GM18517 (cell line): ENCODE data around the gene PPP1R9A.
A peak's percentile ranks its signal among the peaks of the same experiment; 100 is the strongest.

ENCODE experiments used
- ATAC-seq: cut with Tn5 transposase; IDR thresholded peaks from one replicate; pipeline ENCODE4 v1.9.1; 2021; ENCODE audit warnings: mild to moderate bottlenecking, moderate library complexity; ENCODE audit not compliant: unreplicated experiment

PPP1R9A gene

DNA sequence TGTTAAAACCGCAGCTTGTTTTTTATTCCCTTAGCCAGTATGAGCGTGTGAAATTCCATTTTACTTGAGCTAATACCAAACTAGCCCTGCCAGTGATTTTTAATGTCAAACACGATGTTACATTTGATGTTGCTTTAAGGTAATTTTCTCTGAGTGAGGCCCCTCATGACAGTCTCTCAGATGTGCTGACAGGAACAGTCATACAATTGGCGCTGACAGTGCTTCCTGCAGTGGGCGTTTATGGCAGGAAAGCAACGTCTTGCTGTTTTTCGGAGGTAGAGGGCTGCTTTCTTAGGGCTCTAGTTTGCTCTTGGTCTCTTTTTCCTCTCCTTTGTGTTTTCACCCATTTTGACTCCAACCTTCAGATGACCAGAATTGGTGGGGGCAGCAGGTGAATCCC lies 397.6 kb downstream of the PPP1R9A start:
- no peak for ATAC-seq

DNA sequence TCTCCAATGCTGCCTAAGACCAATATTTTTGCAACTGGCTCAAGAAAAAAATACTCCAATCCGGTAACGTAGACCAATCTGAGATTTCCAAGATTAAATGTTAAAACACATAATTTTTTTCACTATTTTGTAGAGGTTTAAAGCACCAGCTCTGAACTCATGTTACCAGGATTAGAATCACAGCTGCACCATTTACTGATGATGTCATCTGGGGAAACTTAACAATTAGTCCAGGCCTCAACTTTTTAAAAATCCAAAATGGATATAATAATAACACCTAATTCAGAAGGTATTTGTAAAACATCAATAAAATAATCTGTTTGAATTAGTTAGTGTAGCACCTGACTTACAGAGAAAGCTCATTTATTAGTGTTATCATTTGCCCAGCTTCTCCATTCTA lies 402.6 kb downstream of the PPP1R9A start:
- ATAC-seq: no peak

DNA sequence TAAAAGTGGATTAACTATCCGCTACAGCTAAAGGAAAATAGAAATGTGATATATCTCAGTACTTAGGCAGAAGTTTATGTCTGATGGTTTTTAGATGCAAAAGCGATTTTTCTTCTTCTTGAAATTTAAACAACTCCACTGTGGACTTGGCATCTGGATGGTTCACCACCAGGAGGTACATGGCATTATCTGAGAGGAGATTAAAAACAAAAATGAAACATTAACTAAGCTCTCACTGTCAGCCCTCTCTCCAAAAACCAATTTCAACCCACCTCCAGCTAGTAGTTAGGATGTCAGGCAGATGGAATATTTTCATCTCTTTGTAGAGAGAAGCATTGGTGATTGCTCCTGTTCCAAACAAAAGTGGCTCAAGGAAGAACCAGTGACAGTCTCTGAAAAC lies 404.0 kb downstream of the PPP1R9A start:
- ATAC-seq: no peak

DNA sequence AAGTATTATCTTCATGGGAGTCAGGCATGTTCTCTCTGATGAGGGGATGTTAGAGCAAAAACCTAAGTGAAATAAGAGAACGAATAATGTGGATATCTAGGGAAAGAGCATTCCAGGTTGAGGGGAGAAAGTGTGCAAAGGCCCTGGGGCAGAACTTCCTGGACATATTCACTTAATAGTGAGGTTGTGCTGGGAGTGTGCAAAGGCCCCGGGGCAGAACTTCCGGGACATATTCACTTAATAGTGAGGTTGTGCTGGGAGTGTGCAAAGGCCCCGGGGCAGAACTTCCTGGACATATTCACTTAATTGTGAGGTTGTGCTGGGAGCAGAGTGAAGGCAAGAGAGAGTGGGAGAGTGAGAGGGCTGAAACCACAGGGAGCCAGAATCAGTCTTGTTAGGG lies 405.2 kb downstream of the PPP1R9A start:
- no peak for ATAC-seq

DNA sequence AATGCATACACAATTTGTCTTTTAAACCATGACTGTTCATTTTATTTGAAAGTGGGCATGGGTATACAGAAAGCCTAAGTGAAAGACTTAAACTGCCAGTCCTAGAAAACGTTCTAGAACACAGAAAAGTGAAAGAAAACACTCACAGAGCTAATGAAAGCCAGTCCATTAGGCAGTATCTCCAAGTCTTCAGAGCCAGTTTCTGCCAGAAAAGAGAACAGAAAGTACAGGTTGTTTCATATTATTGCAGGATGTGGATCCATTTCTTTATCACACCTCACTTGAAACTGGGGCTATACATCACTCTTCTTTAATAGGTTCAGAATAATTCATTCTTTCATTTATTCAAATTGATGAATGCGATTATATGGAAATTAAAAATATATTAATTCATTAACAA lies 409.2 kb downstream of the PPP1R9A start:
- ATAC-seq: peak; percentile 94

DNA sequence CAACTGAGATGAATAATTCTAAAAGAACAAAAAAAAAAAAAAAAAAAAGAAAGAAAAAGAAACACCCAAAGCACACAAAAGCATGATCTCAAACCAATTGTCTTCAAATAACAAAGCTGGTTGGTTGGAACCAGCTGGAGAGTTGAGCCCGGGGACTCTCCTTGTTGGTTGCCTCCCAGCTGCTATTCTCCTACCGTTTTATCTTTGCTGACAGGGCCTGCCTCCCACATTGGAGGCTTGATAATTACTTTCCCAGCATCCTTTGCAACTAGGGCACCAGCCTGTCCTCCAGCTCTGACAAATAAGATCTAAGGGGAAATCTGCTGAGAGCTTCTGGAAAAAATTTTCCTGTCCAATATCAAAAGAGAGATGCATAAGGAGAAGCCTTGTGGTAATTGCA lies 410.2 kb downstream of the PPP1R9A start:
- no peak for ATAC-seq

DNA sequence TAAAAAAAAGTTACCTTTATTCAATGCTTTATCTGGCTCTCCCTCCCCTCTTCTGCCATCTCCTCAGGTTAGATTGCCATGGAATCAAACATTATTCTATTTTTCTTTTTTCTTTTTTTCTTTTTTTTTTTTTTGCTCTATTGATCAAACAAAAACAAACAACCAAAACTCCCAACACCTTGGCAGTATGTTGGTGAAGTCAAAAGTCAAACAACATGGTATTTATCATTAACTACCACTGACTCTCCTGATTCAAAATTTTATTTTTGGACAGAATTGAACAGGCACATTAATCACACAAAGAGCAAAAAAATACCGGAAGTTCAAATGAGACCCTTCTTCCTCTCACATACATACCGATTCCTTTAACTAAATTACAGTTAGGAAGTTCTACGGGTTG lies 410.6 kb downstream of the PPP1R9A start:
- no peak for ATAC-seq

DNA sequence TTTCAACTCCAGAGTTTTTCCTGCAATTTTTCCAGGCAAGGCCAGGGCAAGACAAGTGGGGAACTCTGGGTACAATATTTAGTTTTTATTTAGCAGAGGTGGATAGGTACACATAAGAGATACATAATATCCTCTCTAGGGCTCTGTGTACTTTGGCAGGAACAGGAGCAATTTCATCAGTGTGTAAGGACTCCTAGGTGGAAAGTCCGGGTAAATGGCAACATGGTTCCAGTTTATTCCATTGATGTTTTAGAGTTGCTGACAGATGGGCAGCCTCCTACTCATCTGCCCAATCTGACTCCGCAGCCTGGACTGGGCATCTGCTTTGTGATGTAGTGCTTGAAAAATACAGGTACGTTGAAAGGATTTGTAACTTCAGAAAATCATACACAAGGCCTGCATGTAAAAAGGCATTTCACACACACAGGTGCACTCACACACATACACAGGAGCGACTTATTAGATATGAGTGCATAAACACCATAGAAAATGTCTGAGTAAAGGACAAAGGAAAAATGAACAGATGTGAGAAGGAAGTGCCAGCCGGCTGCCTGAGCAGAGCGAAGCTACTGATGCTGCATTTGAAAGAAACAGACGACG lies 411.2 kb downstream of the PPP1R9A start:
- ATAC-seq: no peak

DNA sequence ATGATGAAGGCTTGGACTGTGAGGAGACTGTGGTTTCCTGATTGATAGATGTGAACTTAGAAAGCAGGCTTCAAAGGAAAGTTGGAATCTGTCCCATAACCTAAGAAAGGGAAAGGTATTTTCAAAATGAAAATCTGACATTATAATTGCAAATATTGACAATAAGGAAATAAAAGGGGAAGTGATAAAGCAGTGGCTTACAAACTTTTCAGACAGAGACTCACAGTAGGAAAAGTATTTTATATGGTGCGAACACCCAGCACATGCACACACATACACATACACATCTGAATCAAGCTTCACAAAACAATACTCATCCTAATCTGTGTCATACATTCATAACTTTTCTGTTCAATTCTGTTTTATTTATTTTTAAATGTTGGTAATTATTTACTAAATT lies 412.2 kb downstream of the PPP1R9A start:
- no peak for ATAC-seq

DNA sequence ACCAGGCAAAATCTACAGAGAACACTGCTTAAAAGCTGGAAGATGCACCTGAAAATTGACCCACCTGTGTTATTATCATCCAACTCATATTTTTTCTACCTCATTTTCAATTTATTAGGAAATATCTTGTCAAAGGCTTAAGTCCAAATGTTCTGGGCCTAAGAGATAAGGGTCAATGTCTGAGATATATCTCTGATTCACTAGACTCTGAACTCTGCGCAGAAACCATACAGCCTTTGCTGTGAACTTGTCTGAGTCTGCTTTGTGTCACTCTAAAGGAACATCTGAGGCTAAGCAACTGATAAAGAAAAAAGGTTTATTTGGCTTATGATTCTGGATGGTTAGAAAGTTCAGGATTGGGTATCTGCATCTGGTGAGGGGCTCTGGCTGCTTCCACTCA lies 413.3 kb downstream of the PPP1R9A start:
- no peak for ATAC-seq

DNA sequence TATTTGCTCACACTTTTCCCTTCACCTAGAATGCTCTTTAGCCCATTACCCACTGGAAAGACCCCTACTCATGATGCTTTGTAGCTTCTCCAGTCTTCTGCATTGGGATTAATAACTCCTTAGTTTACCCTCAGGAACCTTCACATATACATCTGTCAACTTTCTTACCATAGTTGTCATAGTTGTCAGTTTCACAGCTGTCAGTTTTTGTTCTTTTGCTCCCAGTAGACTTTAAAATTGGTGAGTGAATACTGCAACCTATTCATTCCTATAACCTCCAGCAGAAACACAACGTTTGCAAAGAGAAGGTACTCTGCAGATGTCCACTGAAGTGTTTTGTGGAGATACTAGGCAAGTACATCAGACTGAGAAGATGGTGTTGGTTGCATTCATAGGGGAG lies 414.3 kb downstream of the PPP1R9A start:
- no peak for ATAC-seq

DNA sequence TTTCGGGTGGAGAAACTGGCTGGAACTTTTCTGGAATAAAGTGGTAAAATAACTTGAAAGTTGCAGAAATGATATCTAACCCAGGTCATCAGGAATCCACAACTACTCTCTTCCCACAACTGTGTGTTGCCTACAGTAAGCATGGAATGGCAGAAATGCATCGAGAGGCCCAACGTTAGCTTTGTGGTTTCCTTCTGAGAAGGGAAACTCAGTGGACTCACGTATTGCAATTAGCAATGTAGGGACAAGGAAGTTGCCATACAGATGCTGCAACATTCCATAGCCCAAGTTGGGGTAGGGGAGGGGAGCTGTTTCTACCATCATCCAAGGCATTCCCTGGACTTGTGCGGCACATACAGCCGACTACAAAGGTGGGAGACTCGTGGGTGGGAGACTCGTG lies 415.0 kb downstream of the PPP1R9A start:
- ATAC-seq: no peak

DNA sequence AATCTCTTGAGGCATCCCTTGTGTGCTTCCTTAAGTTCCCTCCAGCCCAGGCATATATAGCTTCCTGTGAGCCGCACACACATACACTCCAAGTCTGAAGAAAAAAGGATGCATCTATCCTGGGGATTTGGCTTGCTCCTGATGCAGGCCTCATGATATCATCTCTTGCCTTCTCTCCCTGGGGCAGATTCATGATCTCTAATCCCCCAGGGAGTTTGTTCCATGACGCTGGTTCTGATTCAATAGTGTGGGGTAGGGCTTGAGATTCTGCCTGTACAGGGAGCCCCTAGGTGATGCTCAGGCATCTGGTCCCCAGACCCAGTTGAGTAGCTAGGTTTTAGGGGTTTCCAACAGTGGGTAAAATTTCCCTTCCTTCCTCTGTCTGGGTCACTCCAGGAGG lies 415.5 kb downstream of the PPP1R9A start:
- no peak for ATAC-seq

DNA sequence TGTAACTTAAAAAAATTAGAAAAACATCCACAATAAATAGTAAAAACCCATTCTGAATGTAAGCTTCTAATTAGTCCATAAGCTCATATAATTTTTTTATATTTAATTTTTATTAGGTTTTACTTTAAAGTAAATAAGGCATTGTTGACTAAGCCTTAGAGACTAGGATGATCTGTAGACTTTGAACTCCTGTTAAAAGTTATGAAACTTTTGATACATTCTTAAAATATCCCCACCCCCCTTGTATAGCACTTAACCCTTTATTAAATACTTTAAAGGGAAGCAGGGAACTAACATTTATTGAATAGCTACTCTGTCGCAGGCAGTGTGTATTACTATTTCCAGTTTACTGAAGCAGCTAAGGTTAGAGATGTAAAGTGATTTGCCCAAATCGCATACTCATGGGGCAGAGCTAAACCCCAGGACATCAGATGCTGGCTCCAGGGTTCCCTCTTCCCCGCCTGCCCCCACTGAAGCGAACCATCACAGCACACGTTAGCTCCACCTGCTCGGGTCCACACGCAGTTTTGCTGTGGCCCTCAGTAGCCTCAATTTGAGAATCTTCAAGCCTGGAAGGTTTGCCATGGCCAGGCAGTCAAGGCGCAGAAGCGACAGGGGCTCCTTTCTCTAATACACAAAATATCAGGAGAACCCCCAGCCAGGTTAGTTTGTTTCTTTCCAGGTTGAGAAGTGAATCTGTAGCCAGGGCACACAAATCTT lies 416.2 kb downstream of the PPP1R9A start:
- ATAC-seq: no peak

DNA sequence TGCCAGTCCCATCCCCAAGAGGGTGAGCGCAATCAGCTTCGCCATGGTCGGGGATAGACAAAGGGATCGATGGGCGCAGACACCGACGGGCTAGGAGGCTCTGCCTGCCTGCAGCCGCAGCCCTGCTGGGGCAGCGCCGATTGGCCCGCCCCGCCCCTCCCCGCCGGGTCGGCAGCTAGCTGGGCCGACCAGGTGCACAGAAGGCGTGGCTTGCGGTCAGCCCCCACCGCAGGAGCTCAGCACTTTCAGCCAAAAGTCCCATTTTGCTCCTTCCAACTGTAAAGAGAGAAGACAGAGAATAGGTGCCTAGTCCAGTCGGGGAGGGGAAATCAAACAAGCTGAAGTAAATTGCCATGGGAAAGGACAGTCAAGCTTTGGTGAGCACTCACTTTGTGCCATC lies 417.0 kb downstream of the PPP1R9A start, which contains the start of gene PON1:
PON1 (minus strand) TSS at position 102 of the 400 bp plus-strand sequence; CDS start at position 45, 57 bp downstream.
- peak; percentile 71 for ATAC-seq

DNA sequence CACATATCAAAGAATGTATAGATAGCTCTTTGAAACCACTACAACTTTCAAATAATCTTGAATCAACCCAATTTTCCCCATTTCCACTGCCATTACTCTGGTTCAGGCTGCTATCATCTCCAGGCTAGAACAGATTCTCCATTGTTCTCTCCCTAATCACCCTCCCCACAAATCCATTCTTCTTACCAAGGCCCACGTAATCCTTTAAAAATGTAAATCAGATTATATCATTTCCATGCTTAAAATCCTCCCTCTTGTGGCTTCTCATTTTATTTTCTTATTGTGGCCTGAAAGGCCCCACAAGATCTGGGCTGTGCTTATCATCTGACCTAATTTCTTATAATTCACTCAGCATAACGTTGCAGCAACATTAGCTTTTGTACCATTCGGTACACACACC lies 420.0 kb downstream of the PPP1R9A start:
- no peak for ATAC-seq

DNA sequence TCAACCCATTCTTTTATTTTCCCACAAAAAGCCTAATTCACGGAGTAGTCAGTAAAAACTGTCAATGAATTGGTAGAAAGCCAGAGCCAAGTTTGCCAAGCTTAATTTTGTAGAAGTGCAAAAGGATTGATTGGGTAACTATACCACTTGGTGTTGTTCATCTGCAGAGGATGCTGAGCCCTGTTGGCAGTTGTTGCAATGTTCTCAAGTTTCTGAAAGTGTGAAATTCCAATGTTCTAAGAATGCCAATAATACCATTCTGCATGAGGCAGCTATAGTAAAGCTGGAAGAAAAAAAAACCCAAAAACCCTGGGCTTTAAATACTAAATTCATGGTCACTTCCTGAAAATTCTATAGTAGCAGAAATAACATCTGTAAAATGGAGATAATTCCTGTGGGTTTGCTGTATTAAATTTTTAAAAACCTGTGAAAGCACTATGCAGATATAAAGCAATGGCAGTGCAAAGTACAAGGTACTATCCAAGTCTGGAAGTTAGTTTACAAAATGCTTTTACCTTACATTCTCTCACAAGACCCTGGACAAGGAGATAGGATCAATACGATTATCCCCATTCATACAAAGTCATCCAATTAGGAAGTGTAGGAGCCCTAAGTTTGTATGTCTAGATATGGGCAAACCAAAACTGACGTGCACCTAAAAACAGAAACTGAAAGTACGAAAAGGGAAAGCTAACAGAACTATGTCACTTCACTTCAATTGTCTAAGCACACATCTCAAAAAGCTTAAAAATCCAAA lies 423.0 kb downstream of the PPP1R9A start:
- peak; percentile 98 for ATAC-seq

DNA sequence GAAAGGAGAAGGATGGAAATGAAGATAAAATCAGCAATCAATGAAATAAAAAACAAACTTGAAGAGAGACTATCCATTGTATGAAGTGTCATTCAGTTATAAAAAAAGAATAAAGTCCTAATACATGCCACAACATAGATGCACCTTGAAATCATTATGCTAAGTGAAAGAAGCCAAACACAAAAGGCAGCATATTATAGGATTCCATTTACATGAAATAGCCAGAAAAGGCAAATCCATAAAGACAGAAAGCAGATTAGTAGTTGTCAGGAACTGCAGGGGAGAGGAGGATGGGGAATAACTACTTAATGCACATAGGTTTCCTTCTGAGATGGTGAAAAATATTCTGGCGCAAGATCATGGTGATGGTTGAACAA lies 423.6 kb downstream of the PPP1R9A start:
- peak; percentile 42 for ATAC-seq

DNA sequence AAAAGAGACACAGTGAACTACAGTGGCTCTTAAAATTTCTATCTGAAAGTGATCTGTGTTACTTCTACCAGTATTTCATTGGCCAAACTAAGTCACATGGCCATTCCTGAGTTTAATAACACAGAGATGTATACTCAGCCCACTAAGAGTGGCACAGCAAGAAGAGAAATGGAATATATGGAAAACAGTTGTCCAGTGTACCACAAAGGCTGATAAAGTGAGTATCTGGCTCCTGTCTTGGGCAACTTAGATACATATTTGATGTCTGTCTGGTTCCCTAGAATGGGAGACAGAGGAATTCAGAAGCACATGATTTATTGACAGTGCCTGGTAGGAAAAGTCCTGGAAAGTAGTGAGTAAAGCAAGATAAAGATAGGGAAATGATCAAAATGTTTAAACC lies 427.1 kb downstream of the PPP1R9A start:
- ATAC-seq: no peak

DNA sequence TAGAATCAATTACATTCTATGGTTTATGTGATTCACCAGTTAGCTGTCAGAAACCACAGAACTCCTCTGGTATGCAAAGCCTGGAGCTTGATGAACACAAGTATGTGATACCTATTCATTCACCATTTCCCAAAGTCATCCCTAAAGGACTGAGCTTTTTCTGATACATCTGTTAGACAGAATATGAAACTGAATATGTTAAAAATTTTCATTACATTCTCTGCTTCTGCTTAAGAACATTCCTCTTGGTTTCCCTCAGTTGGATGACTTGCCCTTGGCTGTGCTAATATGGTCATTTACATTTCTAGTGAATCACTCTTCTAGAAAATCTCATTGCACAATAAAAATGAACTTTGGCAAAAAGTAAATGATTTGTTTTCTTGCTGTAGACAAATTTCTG lies 427.7 kb downstream of the PPP1R9A start:
- no peak for ATAC-seq

DNA sequence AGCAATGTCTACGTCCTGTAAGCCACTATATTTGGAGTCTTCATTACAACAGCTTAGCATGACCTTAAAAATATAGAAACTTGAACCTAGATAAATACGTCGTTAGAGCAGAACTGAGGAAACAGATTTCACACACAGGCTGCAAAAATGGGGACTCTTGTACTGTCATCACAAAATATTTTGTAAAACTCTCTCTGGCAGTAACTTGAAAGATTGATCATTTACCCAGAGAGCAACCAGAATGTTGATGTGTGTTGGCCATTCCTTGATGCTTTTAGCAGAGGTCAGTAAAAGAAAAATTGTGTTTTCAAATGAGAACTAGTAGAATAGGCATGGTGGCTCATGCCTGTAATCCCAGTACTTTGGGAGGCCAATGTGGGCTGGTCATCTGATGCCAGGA lies 431.4 kb downstream of the PPP1R9A start:
- ATAC-seq: no peak

DNA sequence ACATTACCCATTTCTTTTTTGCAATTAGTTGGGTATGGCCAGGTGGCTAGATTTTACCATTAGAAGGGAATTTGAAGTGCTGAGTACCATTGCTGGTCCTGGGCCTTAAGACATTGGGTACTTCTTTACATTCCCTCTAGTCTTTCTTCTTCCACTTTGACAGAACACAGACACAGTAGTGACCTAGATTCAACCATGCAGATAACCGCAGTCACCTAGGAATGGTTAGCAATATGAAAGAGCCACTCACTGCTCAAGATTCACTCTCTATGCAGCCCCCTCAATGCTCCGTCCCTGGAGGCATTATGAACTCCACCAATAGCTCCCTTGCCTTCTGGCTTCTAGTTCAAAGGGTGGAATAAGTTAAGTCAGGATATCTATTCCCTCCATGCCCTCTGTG lies 433.1 kb downstream of the PPP1R9A start:
- no peak for ATAC-seq
